ENCODE results near the gene SEMA6B.

The SEMA6B gene

GRCh38 chr19:4559569-4559968 is at the start of gene SEMA6B:
Gene SEMA6B (minus strand): TSS chr19:4559684. CDS start chr19:4558457, 1,227 bp downstream.
- TF ChIP-seq CTCF (IDR thresholded peaks at IDR 0.05): no peak

- no peak for TF ChIP-seq CTCF (IDR thresholded peaks at IDR 0.05)
Observed at GRCh38 chr19:4606921-4607678, 47.6 kb upstream of the SEMA6B start.

- TF ChIP-seq CTCF (IDR thresholded peaks at IDR 0.05): no peak
Observed at GRCh38 chr19:4606181-4606580, 46.7 kb upstream of the SEMA6B start.

- no peak for TF ChIP-seq CTCF (IDR thresholded peaks at IDR 0.05)
Observed at GRCh38 chr19:4604912-4605311, 45.4 kb upstream of the SEMA6B start.

GRCh38 chr19:4602915-4603314 is 43.4 kb upstream of the SEMA6B start:
- no peak for TF ChIP-seq CTCF (IDR thresholded peaks at IDR 0.05)

GRCh38 chr19:4602173-4602788 is 42.8 kb upstream of the SEMA6B start:
- no peak for TF ChIP-seq CTCF (IDR thresholded peaks at IDR 0.05)

GRCh38 chr19:4600893-4601292 is 41.4 kb upstream of the SEMA6B start:
- no peak for TF ChIP-seq CTCF (IDR thresholded peaks at IDR 0.05)
